Upper lobe of right lung (tissue), 1 donor: Measurements from ENCODE around the gene PLEKHA5. TPM values are rescaled to one million over a fixed set of nuclear protein-coding genes. Genes with fewer than 3 reads are reported as not detected.

ENCODE experiments used
- ATAC-seq: fragments of 200-7000 bp; cut with Tn5 transposase; one replicate; pipeline ENCODE4 v1.9.1; 2020; ENCODE audit warnings: mild to moderate bottlenecking, moderate library complexity
- DNase-seq: peaks from one replicate; pipeline ENCODE4 v3.0.0-alpha.2; 2020
- H3K27ac ChIP-seq: fragments of 200-600 bp; one replicate; pipeline ENCODE4 v1.8.0; 2022
- H3K27me3 ChIP-seq: fragments of 200-600 bp; one replicate; pipeline ENCODE4 v1.8.0; 2022; ENCODE audit warnings: mild to moderate bottlenecking
- H3K36me3 ChIP-seq: fragments of 200-600 bp; one replicate; pipeline ENCODE4 v1.8.0; 2022
- H3K4me1 ChIP-seq: fragments of 200-600 bp; one replicate; pipeline ENCODE4 v1.8.0; 2022
- H3K4me3 ChIP-seq: fragments of 200-600 bp; one replicate; pipeline ENCODE4 v1.8.0; 2022; ENCODE audit warnings: mild to moderate bottlenecking
- H3K9me3 ChIP-seq: fragments of 200-600 bp; one replicate; pipeline ENCODE4 v1.8.0; 2022
- intact Hi-C: fragments of 100-400 bp; cut with DNase I; formaldehyde crosslinking; loops from one replicate; pipeline ENCODE4 v1.11.0; 2022
- total RNA-seq: library from RNA; stranded (reverse); fragmentation: NEBNext Ultra II Directional; extraction: Animal tissue kit (Norgen Biotek cat#: 25700); gene quantifications from one replicate; pipeline ENCODE4 v1.2.1, GENCODE V29; 2021
- TF ChIP-seq, protein P1 (sequence below): fragments of 200-600 bp; IDR thresholded peaks from one replicate; pipeline ENCODE4 v1.8.0; 2022; ENCODE audit warnings: antibody characterized with exemption
- donor health status: DM: no; HTN: yes; CAD: no; lungs with severe emphysema.

Gene PLEKHA5
- total RNA-seq, 1 donor from 2014 or later, result 30.2 TPM

- H3K27ac ChIP-seq, result no peak overlapping the region
- no peaks in the 10 kb centered on the region for H3K36me3 ChIP-seq
- ATAC-seq (no peak), DNase-seq (no peak)
- intact Hi-C loops, result no loop called here
- H3K4me1 ChIP-seq, result no peaks in the 10 kb centered on the region
- H3K9me3 ChIP-seq, result no peaks in the 10 kb centered on the region
- no peaks in the 10 kb centered on the region for H3K27me3 ChIP-seq
- TF ChIP-seq, protein P1, sequence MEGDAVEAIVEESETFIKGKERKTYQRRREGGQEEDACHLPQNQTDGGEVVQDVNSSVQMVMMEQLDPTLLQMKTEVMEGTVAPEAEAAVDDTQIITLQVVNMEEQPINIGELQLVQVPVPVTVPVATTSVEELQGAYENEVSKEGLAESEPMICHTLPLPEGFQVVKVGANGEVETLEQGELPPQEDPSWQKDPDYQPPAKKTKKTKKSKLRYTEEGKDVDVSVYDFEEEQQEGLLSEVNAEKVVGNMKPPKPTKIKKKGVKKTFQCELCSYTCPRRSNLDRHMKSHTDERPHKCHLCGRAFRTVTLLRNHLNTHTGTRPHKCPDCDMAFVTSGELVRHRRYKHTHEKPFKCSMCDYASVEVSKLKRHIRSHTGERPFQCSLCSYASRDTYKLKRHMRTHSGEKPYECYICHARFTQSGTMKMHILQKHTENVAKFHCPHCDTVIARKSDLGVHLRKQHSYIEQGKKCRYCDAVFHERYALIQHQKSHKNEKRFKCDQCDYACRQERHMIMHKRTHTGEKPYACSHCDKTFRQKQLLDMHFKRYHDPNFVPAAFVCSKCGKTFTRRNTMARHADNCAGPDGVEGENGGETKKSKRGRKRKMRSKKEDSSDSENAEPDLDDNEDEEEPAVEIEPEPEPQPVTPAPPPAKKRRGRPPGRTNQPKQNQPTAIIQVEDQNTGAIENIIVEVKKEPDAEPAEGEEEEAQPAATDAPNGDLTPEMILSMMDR, result no peak
- H3K4me3 ChIP-seq, result no peak overlapping the region
Measured at GRCh38 chr12:19179986-19180385, 50.5 kb downstream of the PLEKHA5 start.

GRCh38 chr12:19181666-19182426 lies 52.3 kb downstream of the PLEKHA5 start:
- TF ChIP-seq, protein P1, result no peak
- DNase-seq (no peak), ATAC-seq (no peak)
- Histone ChIP-seq H3K9me3 (no peaks in the 10 kb centered on the region), H3K4me3 (no peak overlapping the region), H3K27ac (no peak overlapping the region), H3K4me1 (peaks cover 6% of the 10 kb centered on the region), H3K27me3 (no peaks in the 10 kb centered on the region), H3K36me3 (no peaks in the 10 kb centered on the region)
- intact Hi-C loops, result no loop called here

- Histone ChIP-seq H3K4me1 (peaks cover 16% of the 10 kb centered on the region), H3K4me3 (no peak overlapping the region), H3K36me3 (no peaks in the 10 kb centered on the region), H3K27ac (no peak overlapping the region), H3K9me3 (no peaks in the 10 kb centered on the region), H3K27me3 (no peaks in the 10 kb centered on the region)
- TF ChIP-seq, protein P1, result peak; percentile 21
- intact Hi-C loops, result no loop called here
- ATAC-seq (no peak), DNase-seq (no peak)
Measured at GRCh38 chr12:19183121-19183838, 53.7 kb downstream of the PLEKHA5 start.

GRCh38 chr12:19185262-19185929 lies 55.9 kb downstream of the PLEKHA5 start:
- intact Hi-C loops, result no loop called here
- no peaks in the 10 kb centered on the region for H3K36me3 ChIP-seq
- TF ChIP-seq, protein P1, result no peak
- H3K27me3 ChIP-seq, result no peaks in the 10 kb centered on the region
- no peaks in the 10 kb centered on the region for H3K9me3 ChIP-seq
- DNase-seq (no peak), ATAC-seq (no peak)
- H3K4me1 ChIP-seq, result peaks cover 23% of the 10 kb centered on the region
- no peak overlapping the region for H3K27ac ChIP-seq
- no peak overlapping the region for H3K4me3 ChIP-seq

GRCh38 chr12:19186722-19187661 lies 57.5 kb downstream of the PLEKHA5 start:
- Histone ChIP-seq H3K4me3 (no peak overlapping the region), H3K27me3 (no peaks in the 10 kb centered on the region), H3K36me3 (no peaks in the 10 kb centered on the region), H3K9me3 (no peaks in the 10 kb centered on the region), H3K27ac (no peak overlapping the region), H3K4me1 (peaks cover 34% of the 10 kb centered on the region)
- ATAC-seq (peak; percentile 74), DNase-seq (no peak)
- intact Hi-C loops, result no loop called here
- TF ChIP-seq, protein P1, result peak; percentile 70
